Activated CD8-positive, alpha-beta T cell treated with anti-CD3 and anti-CD28 coated beads for 36 hours (primary cell): ENCODE data around the gene SF1. TPM values are rescaled to one million over a fixed set of nuclear protein-coding genes. Genes with fewer than 3 reads are reported as not detected.

Source experiments
- ATAC-seq: fragments of 200-7000 bp; cut with Tn5 transposase; one replicate; pipeline ENCODE4 v1.10.0; 2021; ENCODE audit warnings: mild to moderate bottlenecking, moderate library complexity
- CTCF ChIA-PET: fragments of 350-600 bp; sonication (Branson Sonifier 250); formaldehyde crosslinking; loops from one replicate; lab custom pipeline; 2021; ENCODE audit warnings: antibody characterized with exemption; lab: Charles Lee
- POLR2A ChIA-PET: fragments of 350-600 bp; sonication (Branson Sonifier 250); formaldehyde crosslinking; loops from one replicate; lab custom pipeline; 2021; ENCODE audit warnings: antibody characterized with exemption; lab: Charles Lee
- DNase-seq: peaks from one replicate; pipeline ENCODE4 v3.0.0-alpha.2; 2020
- H3K27ac Mint-ChIP-seq: one replicate; pipeline ENCODE4 v1.8.0; 2021; ENCODE audit warnings: mild to moderate bottlenecking, mixed read lengths
- H3K27me3 Mint-ChIP-seq: one replicate; pipeline ENCODE4 v1.8.0; 2021; ENCODE audit warnings: mixed read lengths
- H3K36me3 Mint-ChIP-seq: one replicate; pipeline ENCODE4 v1.8.0; 2021; ENCODE audit warnings: low read depth, mixed read lengths
- H3K4me1 Mint-ChIP-seq: one replicate; pipeline ENCODE4 v1.8.0; 2021; ENCODE audit warnings: low read depth, mixed read lengths
- H3K4me3 Mint-ChIP-seq: one replicate; pipeline ENCODE4 v1.8.0; 2021; ENCODE audit warnings: mild to moderate bottlenecking, moderate library complexity, mixed read lengths
- H3K9me3 Mint-ChIP-seq: one replicate; pipeline ENCODE4 v1.8.0; 2021; ENCODE audit warnings: mixed read lengths
- CTCF ChIP-seq: fragments of 200-600 bp; IDR thresholded peaks from one replicate; pipeline ENCODE4 v1.8.0; 2022; ENCODE audit warnings: antibody characterized with exemption, mild to moderate bottlenecking
- intact Hi-C: fragments of 100-400 bp; cut with micrococcal nuclease; formaldehyde crosslinking; loops from one replicate; pipeline ENCODE4 v1.10.0; 2022
- total RNA-seq, 2 experiments: library from RNA; stranded (reverse); gene quantifications; one replicate each; pipeline ENCODE4 v1.2.3, GENCODE V29; 2021

SF1 gene
- total RNA-seq, 2 experiments from 2014 or later, result 325 to 342 TPM

GRCh38 chr11:64757549-64758329, 20.6 kb downstream of the SF1 start:
- TF ChIP-seq CTCF, result no peak

GRCh38 chr11:64755681-64756361, 22.5 kb downstream of the SF1 start:
- POLR2A ChIA-PET, result interaction anchor here (16.1 to 24.1 kb wide), 2 partner anchors 8 to 11 kb away, joined by 331 read pairs; partner anchors contain the start of genes PYGM, RASGRP2 and SF1
- H3K27me3 Mint-ChIP-seq, result no peaks in the 10 kb centered on the region
- CTCF ChIA-PET, result interaction anchor here (3.0 kb wide), 1 partner anchor 12 kb away, joined by 6 read pairs; no protein-coding TSS in a partner anchor
- DNase-seq, result no peak
- H3K4me3 Mint-ChIP-seq, result no peak overlapping the region
- no peak overlapping the region for H3K27ac Mint-ChIP-seq
- ATAC-seq, result no peak
- intact Hi-C loops, result no loop called here
- H3K36me3 Mint-ChIP-seq, result peaks cover 3% of the 10 kb centered on the region
- H3K4me1 Mint-ChIP-seq, result peaks cover 11% of the 10 kb centered on the region
- TF ChIP-seq CTCF, result no peak
- no peaks in the 10 kb centered on the region for H3K9me3 Mint-ChIP-seq

More at GRCh38 chr11:64757549-64758329, 20.6 kb downstream of the SF1 start:
- H3K36me3 Mint-ChIP-seq, result peaks cover 7% of the 10 kb centered on the region
- ChIA-PET CTCF (interaction anchor here (1.9 kb wide), 1 partner anchor 11 kb away, joined by 7 read pairs; no protein-coding TSS in a partner anchor), POLR2A (interaction anchor here (12.3 to 24.1 kb wide), 2 partner anchors 10 to 16 kb away, joined by 308 to 331 read pairs; partner anchors contain the start of genes RASGRP2 and SF1)
- H3K4me1 Mint-ChIP-seq, result peaks cover 25% of the 10 kb centered on the region
- H3K4me3 Mint-ChIP-seq, result no peak overlapping the region
- no peak for ATAC-seq
- intact Hi-C loops, result no loop called here
- DNase-seq, result no peak
- no peaks in the 10 kb centered on the region for H3K27me3 Mint-ChIP-seq
- no peak overlapping the region for H3K27ac Mint-ChIP-seq
- H3K9me3 Mint-ChIP-seq, result no peaks in the 10 kb centered on the region

- Mint-ChIP-seq H3K9me3 (no peaks in the 10 kb centered on the region), H3K27ac (no peak overlapping the region), H3K4me1 (peaks cover 14% of the 10 kb centered on the region), H3K36me3 (peaks cover 8% of the 10 kb centered on the region), H3K4me3 (no peak overlapping the region), H3K27me3 (no peaks in the 10 kb centered on the region)
- intact Hi-C loops, result no loop called here
- TF ChIP-seq CTCF, result no peak
- DNase-seq (no peak), ATAC-seq (no peak)
- ChIA-PET CTCF (interaction anchor here (3.0 kb wide), 1 partner anchor 13 kb away, joined by 6 read pairs; no protein-coding TSS in a partner anchor), POLR2A (interaction anchor here (16.1 to 24.1 kb wide), 2 partner anchors 7 to 12 kb away, joined by 331 read pairs; partner anchors contain the start of genes PYGM, RASGRP2 and SF1)
These were observed 23.3 kb downstream of the SF1 start for GRCh38 chr11:64754919-64755662.

GRCh38 chr11:64754124-64754918, 24.0 kb downstream of the SF1 start:
- Mint-ChIP-seq H3K27ac (no peak overlapping the region), H3K27me3 (no peaks in the 10 kb centered on the region), H3K9me3 (no peaks in the 10 kb centered on the region), H3K4me3 (no peak overlapping the region), H3K4me1 (peaks cover 10% of the 10 kb centered on the region), H3K36me3 (peaks cover 10% of the 10 kb centered on the region)
- POLR2A ChIA-PET, result interaction anchor here (16.1 kb wide), 1 partner anchor 13 kb away, joined by 331 read pairs; the partner anchor contains the start of genes PYGM and SF1
- no peak for ATAC-seq
- DNase-seq, result no peak
- CTCF ChIA-PET, result interaction anchor here (3.0 kb wide), 1 partner anchor 14 kb away, joined by 6 read pairs; no protein-coding TSS in a partner anchor
- intact Hi-C loops, result no loop called here
- TF ChIP-seq CTCF, result no peak
